SK-N-SH (cell line): Measurements from ENCODE around the gene TCEA3. TPM values are rescaled to one million over a fixed set of nuclear protein-coding genes. Genes with fewer than 3 reads are reported as not detected.

Experiments used
- CTCF ChIA-PET: fragments of 300-600, 350-600 bp; formaldehyde crosslinking; extraction: SDS; loops from one replicate; lab custom pipeline; 2021; lab: Yijun Ruan, JAX
- POLR2A ChIA-PET: fragments of 350-600 bp; sonication (Branson Sonifier 250); formaldehyde crosslinking; extraction: SDS; loops from one replicate; lab custom pipeline; 2020; ENCODE audit warnings: antibody characterized with exemption, inconsistent platforms; lab: Yijun Ruan, JAX
- DNase-seq: peaks from one replicate; pipeline ENCODE4 v3.0.0; 2012
- H2AFZ ChIP-seq: fragments of 200-600 bp; sonication (generic); 2 replicates; pipeline ENCODE4 v1.8.1; 2016; ENCODE audit warnings: antibody characterized with exemption, mild to moderate bottlenecking, low read depth
- H3F3A ChIP-seq: fragments of 200-600 bp; sonication (generic); replicated peaks from 2 replicates; pipeline ENCODE3; 2016; ENCODE audit warnings: antibody characterized with exemption, mild to moderate bottlenecking; ENCODE audit not compliant: insufficient read depth
- H3K27ac ChIP-seq, 2 experiments: fragments of 200-500 bp in 1 of 2; fragments of 200-600 bp in 1 of 2; sonication (Bioruptor generic) in 1 of 2; sonication (generic), shearing (Covaris generic) in 1 of 2; 2 replicates each; pipeline versions ENCODE4 v1.5.1 to v1.6.1; 2014 to 2016; ENCODE audit warnings: low read depth in 2 of 2, inconsistent platforms in 1 of 2, low read length in 1 of 2, mild to moderate bottlenecking in 1 of 2, mixed read lengths in 1 of 2
- H3K27me3 ChIP-seq: fragments of 200-600 bp; sonication (generic), shearing (Covaris generic); 2 replicates; pipeline ENCODE4 v1.6.1; 2016; ENCODE audit warnings: mixed run types; ENCODE audit not compliant: insufficient read depth
- H3K36me3 ChIP-seq, 2 experiments: fragments of 200-500 bp in 1 of 2; fragments of 200-600 bp in 1 of 2; sonication (Bioruptor generic) in 1 of 2; sonication (generic) in 1 of 2; replicated peaks in 1 of 2; 2 replicates each; pipeline versions ENCODE3 to v1.5.1; 2014 to 2016; ENCODE audit warnings: low read length in 1 of 2, mild to moderate bottlenecking in 1 of 2; ENCODE audit not compliant: insufficient read depth in 2 of 2, control insufficient read depth in 1 of 2
- H3K4me1 ChIP-seq, 2 experiments: fragments of 200-500 bp in 1 of 2; fragments of 200-600 bp in 1 of 2; sonication (Bioruptor generic) in 1 of 2; sonication (generic), shearing (Covaris generic) in 1 of 2; 2 replicates each; pipeline versions ENCODE4 v1.5.1 to v1.6.1; 2014 to 2016; ENCODE audit warnings: low read depth in 1 of 2, low read length in 1 of 2, mixed run types in 1 of 2; ENCODE audit not compliant: insufficient read depth in 2 of 2, control insufficient read depth in 1 of 2
- H3K4me2 ChIP-seq: fragments of 200-600 bp; sonication (generic), shearing (Covaris generic); 2 replicates; pipeline ENCODE4 v1.6.1; 2017; ENCODE audit warnings: mixed run types
- H3K4me3 ChIP-seq, 2 experiments: fragments of 200-500 bp in 1 of 2; fragments of 200-600 bp in 1 of 2; sonication (Bioruptor generic) in 1 of 2; sonication (generic), shearing (Covaris generic) in 1 of 2; 2 replicates each; pipeline versions ENCODE4 v1.5.1 to v1.8.1; 2014 to 2016; ENCODE audit warnings: low read depth in 2 of 2, inconsistent platforms in 1 of 2, low read length in 1 of 2, mild to moderate bottlenecking in 1 of 2, mixed read lengths in 1 of 2, moderate library complexity in 1 of 2
- H3K79me2 ChIP-seq: fragments of 200-600 bp; sonication (generic); 2 replicates; pipeline ENCODE4 v1.8.1; 2017; ENCODE audit warnings: mild to moderate bottlenecking; ENCODE audit not compliant: insufficient read depth
- H3K9ac ChIP-seq: fragments of 200-600 bp; sonication (generic); 2 replicates; pipeline ENCODE4 v1.6.1; 2017; ENCODE audit warnings: mixed run types
- H3K9me2 ChIP-seq: fragments of 200-600 bp; sonication (generic); 2 replicates; pipeline ENCODE4 v1.6.1; 2017; ENCODE audit warnings: mixed run types
- H3K9me3 ChIP-seq: fragments of 200-600 bp; sonication (generic); 2 replicates; pipeline ENCODE4 v1.6.1; 2017; ENCODE audit warnings: mixed run types, mild to moderate bottlenecking, moderate library complexity
- H4K20me1 ChIP-seq: fragments of 200-600 bp; sonication (generic); 2 replicates; pipeline ENCODE4 v1.6.1; 2017; ENCODE audit warnings: mild to moderate bottlenecking, mixed run types; ENCODE audit not compliant: insufficient read depth
- CHD2 ChIP-seq: fragments of 150-350 bp; IDR thresholded peaks from 2 replicates; pipeline ENCODE4 v1.6.1; 2018; ENCODE audit warnings: low read length; ENCODE audit not compliant: partially characterized antibody
- EZH2phosphoT487 ChIP-seq: fragments of 200-600 bp; sonication (generic); IDR thresholded peaks from 2 replicates; pipeline ENCODE4 v1.6.1; 2017; ENCODE audit warnings: low read depth, mixed run types, mild to moderate bottlenecking, antibody characterized with exemption, moderate library complexity, borderline replicate concordance
- FOSL2 ChIP-seq: IDR thresholded peaks from 2 replicates; pipeline ENCODE4 v1.4.0; 2012; ENCODE audit warnings: low read depth, mild to moderate bottlenecking, moderate library complexity, borderline replicate concordance
- FOXJ3 ChIP-seq: sonication (generic); formaldehyde crosslinking; IDR thresholded peaks from 2 replicates; pipeline ENCODE4 v1.5.1; 2020; ENCODE audit warnings: mild to moderate bottlenecking, missing genetic modification reagents
- MAX ChIP-seq: IDR thresholded peaks from 2 replicates; pipeline ENCODE4 v1.4.0; 2012; ENCODE audit warnings: low read depth
- PBX3 ChIP-seq: IDR thresholded peaks from 2 replicates; pipeline ENCODE4; 2012
- RAD21 ChIP-seq: IDR thresholded peaks from 2 replicates; pipeline ENCODE4 v1.6.1; 2012; ENCODE audit warnings: mild to moderate bottlenecking, low read length
- RXRA ChIP-seq: IDR thresholded peaks from 2 replicates; pipeline ENCODE4 v1.4.0; 2012; ENCODE audit warnings: low read depth, mild to moderate bottlenecking, borderline replicate concordance
- USF1 ChIP-seq: IDR thresholded peaks from 2 replicates; pipeline ENCODE4 v1.4.0; 2012; ENCODE audit warnings: low read depth, borderline replicate concordance
- YY1 ChIP-seq: IDR thresholded peaks from 2 replicates; pipeline ENCODE4 v1.4.0; 2012; ENCODE audit warnings: low read depth, mild to moderate bottlenecking
- WGBS: methylation state at CpG from one replicate; pipeline ENCODE4 v1.1.6; 2017; ENCODE audit warnings: low lambda C conversion rate; 5-methylcytosine and 5-hydroxymethylcytosine counted together
- polyA plus RNA-seq, 3 experiments: library from polyadenylated mRNA; depleted of rRNA; stranded (reverse); fragments of >200 nt; gene quantifications; 2 replicates each; pipeline ENCODE4 v1.2.3, GENCODE V29; 2012

TCEA3 gene
- polyA plus RNA-seq, 1 of the 3 experiments (the other 2 are of a cell fraction): 1.1 TPM

DNA sequence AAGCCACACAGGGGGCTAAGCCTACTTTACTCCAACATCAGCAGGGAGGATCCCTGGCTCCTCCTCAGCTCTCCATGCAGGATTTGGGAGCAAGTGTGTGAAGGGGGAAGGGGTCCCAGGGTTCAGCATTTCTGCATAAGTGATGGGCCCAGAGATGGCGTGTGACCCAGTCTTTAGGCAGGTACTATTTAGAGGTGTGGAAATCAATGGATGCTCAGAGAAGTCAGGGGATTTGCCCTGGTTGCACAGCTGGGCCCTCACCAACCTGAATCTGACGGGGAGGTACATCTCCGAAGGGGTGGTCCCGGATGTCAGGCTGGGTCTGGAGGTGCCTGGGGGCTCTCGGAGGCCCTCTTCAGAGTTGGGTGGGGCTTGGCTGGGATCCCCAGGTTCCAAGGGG, 6.9 kb upstream of the TCEA3 start:
- Histone ChIP-seq H3K27ac (no peak overlapping the region), H4K20me1 (no peaks in the 10 kb centered on the region), H3K4me1 (no peaks in the 10 kb centered on the region; a peak in 1 of 4 replicates), H3K9me3 (no peaks in the 10 kb centered on the region), H3K27me3 (no peaks in the 10 kb centered on the region), H2AFZ (no peak overlapping the region), H3K9me2 (no peaks in the 10 kb centered on the region), H3K4me3 (no peak overlapping the region), H3K79me2 (no peaks in the 10 kb centered on the region), H3K4me2 (no peak overlapping the region), H3K36me3 (peaks cover 8 to 55% of the 10 kb centered on the region in 2 experiments), H3F3A (no peaks in the 10 kb centered on the region), H3K9ac (no peak overlapping the region)
- TF ChIP-seq YY1 (no peak), PBX3 (no peak), RXRA (no peak), USF1 (no peak), FOSL2 (no peak), EZH2phosphoT487 (no peak), MAX (no peak), RAD21 (no peak)
- no peak for DNase-seq
- ChIA-PET CTCF (no interaction called here), POLR2A (interaction anchor here (0.7 kb wide), 1 partner anchor 14 kb away, joined by 3 read pairs; no protein-coding TSS in a partner anchor)
- 90% methylated on average over 5 of the region's 5 CpGs for WGBS

- Histone ChIP-seq H3K9me3 (no peaks in the 10 kb centered on the region), H3K36me3 (peaks cover 8 to 53% of the 10 kb centered on the region in 2 experiments), H3K4me2 (no peak overlapping the region), H2AFZ (no peak overlapping the region), H3K27ac (no peak overlapping the region), H4K20me1 (no peaks in the 10 kb centered on the region), H3K9me2 (no peaks in the 10 kb centered on the region), H3F3A (no peaks in the 10 kb centered on the region), H3K9ac (no peak overlapping the region), H3K27me3 (no peaks in the 10 kb centered on the region), H3K4me3 (no peak overlapping the region), H3K4me1 (no peaks in the 10 kb centered on the region; a peak in 1 of 4 replicates), H3K79me2 (no peaks in the 10 kb centered on the region)
- DNase-seq: no peak
- no peak for TF ChIP-seq FOXJ3 (CRISPR knock-in tag)
- no peak for TF ChIP-seq CHD2
- CTCF ChIA-PET: no interaction called here
- WGBS: 94% methylated on average over 11 of the region's 12 CpGs
- POLR2A ChIA-PET: interaction anchor here (0.7 kb wide), 1 partner anchor 13 kb away, joined by 3 read pairs; no protein-coding TSS in a partner anchor
These were observed 6.3 kb upstream of the TCEA3 start for GRCh38 chr1:23430803-23431202.
